Lower leg skin (tissue), 3 donors: ENCODE measurements around the gene DTD2.

Experiments used
- POLR2A ChIP-seq, 2 donors: fragments of 450-650 bp; IDR thresholded peaks; one replicate each; pipeline ENCODE4 v1.6.1; 2016 to 2017; ENCODE audit warnings: antibody characterized with exemption in 2 of 2, mild to moderate bottlenecking in 1 of 2, moderate library complexity in 1 of 2
- TF ChIP-seq, protein P1 (sequence below), 3 donors: fragments of 450-650 bp; IDR thresholded peaks; one replicate each; pipeline ENCODE4 v1.5.1; 2016; ENCODE audit warnings: antibody characterized with exemption in 3 of 3, mild to moderate bottlenecking in 3 of 3, moderate library complexity in 2 of 3

DNA sequence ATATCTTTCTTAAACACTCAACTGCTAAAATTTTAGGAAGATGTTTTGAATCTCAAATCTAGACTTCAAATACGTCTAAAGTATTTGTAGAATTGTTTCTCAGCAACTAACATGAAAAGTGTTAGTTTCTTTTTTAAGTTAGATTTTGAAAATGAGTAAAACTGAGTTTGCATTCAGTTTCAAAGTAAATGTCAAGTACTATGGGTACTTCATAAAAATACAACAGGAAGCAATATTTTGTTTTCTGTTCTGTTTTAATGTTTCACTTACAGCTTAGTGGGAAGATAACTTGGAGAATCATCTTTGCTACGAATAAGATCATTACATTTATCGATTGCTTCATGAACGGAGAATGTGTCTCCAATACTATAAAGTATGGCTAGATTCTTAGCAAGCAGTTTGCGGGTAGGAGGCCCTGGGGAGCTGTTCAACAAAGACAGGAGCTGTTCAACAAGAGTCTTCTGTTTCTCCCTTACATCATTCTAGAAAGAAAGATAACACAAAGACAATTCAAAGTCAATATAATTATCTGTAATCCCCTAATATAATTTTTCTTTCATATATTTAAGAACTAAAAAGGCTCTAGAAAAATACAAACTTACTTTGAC lies 57.2 kb downstream of the DTD2 start:
- TF ChIP-seq, protein P1, sequence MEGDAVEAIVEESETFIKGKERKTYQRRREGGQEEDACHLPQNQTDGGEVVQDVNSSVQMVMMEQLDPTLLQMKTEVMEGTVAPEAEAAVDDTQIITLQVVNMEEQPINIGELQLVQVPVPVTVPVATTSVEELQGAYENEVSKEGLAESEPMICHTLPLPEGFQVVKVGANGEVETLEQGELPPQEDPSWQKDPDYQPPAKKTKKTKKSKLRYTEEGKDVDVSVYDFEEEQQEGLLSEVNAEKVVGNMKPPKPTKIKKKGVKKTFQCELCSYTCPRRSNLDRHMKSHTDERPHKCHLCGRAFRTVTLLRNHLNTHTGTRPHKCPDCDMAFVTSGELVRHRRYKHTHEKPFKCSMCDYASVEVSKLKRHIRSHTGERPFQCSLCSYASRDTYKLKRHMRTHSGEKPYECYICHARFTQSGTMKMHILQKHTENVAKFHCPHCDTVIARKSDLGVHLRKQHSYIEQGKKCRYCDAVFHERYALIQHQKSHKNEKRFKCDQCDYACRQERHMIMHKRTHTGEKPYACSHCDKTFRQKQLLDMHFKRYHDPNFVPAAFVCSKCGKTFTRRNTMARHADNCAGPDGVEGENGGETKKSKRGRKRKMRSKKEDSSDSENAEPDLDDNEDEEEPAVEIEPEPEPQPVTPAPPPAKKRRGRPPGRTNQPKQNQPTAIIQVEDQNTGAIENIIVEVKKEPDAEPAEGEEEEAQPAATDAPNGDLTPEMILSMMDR (IDR thresholded peaks at IDR 0.05) = no peak
- no peak for TF ChIP-seq POLR2A (IDR thresholded peaks at IDR 0.05)
